Measurements from ENCODE around the gene TOM1L1. TPM values are rescaled to one million over a fixed set of nuclear protein-coding genes. Genes with fewer than 3 reads are reported as not detected.

The TOM1L1 gene
- total RNA-seq, 1 experiment from 2014 or later, result 55.4 TPM

GRCh38 chr17:54971901-54972300 lies 71.2 kb downstream of the TOM1L1 start:
- DNase-seq (ENCODE audit: low spot score), result no peak
- BruUV-seq (replicated peaks), result no TSS peak
- TF ChIP-seq, protein P1, sequence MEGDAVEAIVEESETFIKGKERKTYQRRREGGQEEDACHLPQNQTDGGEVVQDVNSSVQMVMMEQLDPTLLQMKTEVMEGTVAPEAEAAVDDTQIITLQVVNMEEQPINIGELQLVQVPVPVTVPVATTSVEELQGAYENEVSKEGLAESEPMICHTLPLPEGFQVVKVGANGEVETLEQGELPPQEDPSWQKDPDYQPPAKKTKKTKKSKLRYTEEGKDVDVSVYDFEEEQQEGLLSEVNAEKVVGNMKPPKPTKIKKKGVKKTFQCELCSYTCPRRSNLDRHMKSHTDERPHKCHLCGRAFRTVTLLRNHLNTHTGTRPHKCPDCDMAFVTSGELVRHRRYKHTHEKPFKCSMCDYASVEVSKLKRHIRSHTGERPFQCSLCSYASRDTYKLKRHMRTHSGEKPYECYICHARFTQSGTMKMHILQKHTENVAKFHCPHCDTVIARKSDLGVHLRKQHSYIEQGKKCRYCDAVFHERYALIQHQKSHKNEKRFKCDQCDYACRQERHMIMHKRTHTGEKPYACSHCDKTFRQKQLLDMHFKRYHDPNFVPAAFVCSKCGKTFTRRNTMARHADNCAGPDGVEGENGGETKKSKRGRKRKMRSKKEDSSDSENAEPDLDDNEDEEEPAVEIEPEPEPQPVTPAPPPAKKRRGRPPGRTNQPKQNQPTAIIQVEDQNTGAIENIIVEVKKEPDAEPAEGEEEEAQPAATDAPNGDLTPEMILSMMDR (conservative IDR thresholded peaks at IDR 0.05; ENCODE audit: low read depth, low read length), result no peak
- TF ChIP-seq EZH2 (IDR thresholded peaks at IDR 0.05; ENCODE audit: borderline replicate concordance, low read depth, low read length, poor library complexity, severe bottlenecking), result no peak
- Histone ChIP-seq H3K9me3 (ENCODE audit: low read depth, low read length, poor library complexity, severe bottlenecking) (no peaks in the 10 kb centered on the region), H3K36me3 (ENCODE audit: insufficient read depth, low read length, poor library complexity, severe bottlenecking) (no peaks in the 10 kb centered on the region), H3K4me1 (ENCODE audit: insufficient read depth, low read length, poor library complexity, severe bottlenecking) (peaks cover 11% of the 10 kb centered on the region), H3K27me3 (replicated peaks; ENCODE audit: insufficient read depth, low read depth, low read length, poor library complexity) (no peaks in the 10 kb centered on the region), H3K4me3 (ENCODE audit: low read depth, low read length, poor library complexity, severe bottlenecking) (no peak overlapping the region), H3K27ac (ENCODE audit: low read depth, low read length, poor library complexity, severe bottlenecking) (no peak overlapping the region)
- CTCF ChIA-PET, result no interaction called here
- POLR2A ChIA-PET (ENCODE audit: low non-redundant PET), result no interaction called here
- intact Hi-C loops (cut with micrococcal nuclease; ENCODE audit: unreplicated experiment), result no loop called here

DNA sequence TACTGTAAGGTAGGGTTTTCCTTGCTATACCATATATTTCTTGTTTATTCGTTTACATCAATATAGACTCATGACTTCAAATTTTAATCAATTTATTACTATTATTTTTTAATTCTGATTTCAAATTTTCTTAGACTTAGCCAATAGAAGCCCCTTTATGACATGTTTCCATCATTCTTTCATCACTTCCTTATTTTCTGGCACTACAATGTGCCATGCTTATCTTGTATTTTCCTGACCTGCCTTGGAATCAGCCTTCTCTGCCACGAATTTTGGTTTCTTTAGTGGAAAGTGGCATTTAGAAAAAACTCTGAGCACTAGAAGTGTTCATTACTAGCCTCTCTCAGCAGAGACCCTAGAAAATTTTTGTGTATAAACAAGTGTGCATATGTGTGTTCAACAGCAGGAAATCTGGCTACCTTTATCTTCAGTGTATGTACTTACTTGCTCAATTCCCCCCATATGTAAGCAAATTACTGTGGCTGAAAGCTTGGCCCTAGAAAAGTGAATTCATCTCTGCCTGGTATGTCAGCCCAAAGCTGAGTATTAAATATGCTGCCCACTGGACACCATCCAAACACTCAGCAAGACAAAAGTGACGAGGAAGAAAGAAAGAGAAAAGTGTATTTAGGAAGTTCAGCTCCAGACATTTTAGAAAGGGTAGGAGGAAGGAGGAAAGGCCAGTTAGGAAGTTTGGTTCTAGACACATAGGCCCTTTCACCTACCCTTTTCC lies 71.9 kb downstream of the TOM1L1 start:
- ChIA-PET POLR2A (ENCODE audit: low non-redundant PET) (no interaction called here), CTCF (no interaction called here)
- H3K27ac ChIP-seq (ENCODE audit: low read depth, low read length, poor library complexity, severe bottlenecking), result peak overlapping the region; percentile 3
- no peaks in the 10 kb centered on the region for H3K36me3 ChIP-seq (ENCODE audit: insufficient read depth, low read length, poor library complexity, severe bottlenecking)
- no peak for DNase-seq (ENCODE audit: low spot score)
- intact Hi-C loops (cut with micrococcal nuclease; ENCODE audit: unreplicated experiment), result no loop called here
- TF ChIP-seq, protein P1 (conservative IDR thresholded peaks at IDR 0.05; ENCODE audit: low read depth, low read length), result no peak
- TF ChIP-seq EZH2 (IDR thresholded peaks at IDR 0.05; ENCODE audit: borderline replicate concordance, low read depth, low read length, poor library complexity, severe bottlenecking), result no peak
- BruUV-seq (replicated peaks), result no TSS peak
- no peak overlapping the region for H3K4me3 ChIP-seq (ENCODE audit: low read depth, low read length, poor library complexity, severe bottlenecking)
- H3K4me1 ChIP-seq (ENCODE audit: insufficient read depth, low read length, poor library complexity, severe bottlenecking), result peaks cover 8% of the 10 kb centered on the region
- H3K27me3 ChIP-seq (replicated peaks; ENCODE audit: insufficient read depth, low read depth, low read length, poor library complexity), result no peaks in the 10 kb centered on the region
- H3K9me3 ChIP-seq (ENCODE audit: low read depth, low read length, poor library complexity, severe bottlenecking), result no peaks in the 10 kb centered on the region

GRCh38 chr17:54974759-54975158 lies 74.1 kb downstream of the TOM1L1 start:
- DNase-seq (ENCODE audit: low spot score), result no peak
- BruUV-seq (replicated peaks), result no TSS peak
- ChIA-PET POLR2A (ENCODE audit: low non-redundant PET) (no interaction called here), CTCF (no interaction called here)
- Histone ChIP-seq H3K27me3 (replicated peaks; ENCODE audit: insufficient read depth, low read depth, low read length, poor library complexity) (no peaks in the 10 kb centered on the region), H3K27ac (ENCODE audit: low read depth, low read length, poor library complexity, severe bottlenecking) (no peak overlapping the region), H3K36me3 (ENCODE audit: insufficient read depth, low read length, poor library complexity, severe bottlenecking) (no peaks in the 10 kb centered on the region), H3K4me3 (ENCODE audit: low read depth, low read length, poor library complexity, severe bottlenecking) (no peak overlapping the region), H3K4me1 (ENCODE audit: insufficient read depth, low read length, poor library complexity, severe bottlenecking) (peaks cover 4% of the 10 kb centered on the region), H3K9me3 (ENCODE audit: low read depth, low read length, poor library complexity, severe bottlenecking) (peaks cover 3% of the 10 kb centered on the region)
- no peak for TF ChIP-seq EZH2 (IDR thresholded peaks at IDR 0.05; ENCODE audit: borderline replicate concordance, low read depth, low read length, poor library complexity, severe bottlenecking)
- TF ChIP-seq, protein P1 (conservative IDR thresholded peaks at IDR 0.05; ENCODE audit: low read depth, low read length), result no peak
- intact Hi-C loops (cut with micrococcal nuclease; ENCODE audit: unreplicated experiment), result no loop called here

All from A673 (cell line).